Ascending aorta (tissue), 2 donors: ENCODE results near the gene LEPROT. TPM values are rescaled to one million over a fixed set of nuclear protein-coding genes. Genes with fewer than 3 reads are reported as not detected.
"Not testable (repeated sequence)": the region's sequence is repeated elsewhere in the genome, so short reads cannot be mapped to it uniquely, and the experiment has no call there.

Experiments
- DNase-seq, 2 donors: peaks; one replicate each; pipeline ENCODE4 v3.0.0-alpha.2; 2019; ENCODE audit warnings: low spot score in 2 of 2
- H3K27ac ChIP-seq, 2 donors: fragments of 200-600 bp; sonication (generic); one replicate each; pipeline ENCODE4 v1.5.1; 2016 to 2017; ENCODE audit warnings: mild to moderate bottlenecking in 1 of 2
- H3K27me3 ChIP-seq: fragments of 200-600 bp; sonication (generic); one replicate; pipeline ENCODE4 v1.5.1; 2017
- H3K36me3 ChIP-seq, 2 donors: fragments of 200-600 bp; sonication (generic); one replicate each; pipeline ENCODE4 v1.5.1; 2016
- H3K4me1 ChIP-seq, 2 donors: fragments of 200-600 bp; sonication (generic); one replicate each; pipeline ENCODE4 v1.5.1; 2016 to 2017; ENCODE audit warnings: mild to moderate bottlenecking in 1 of 2
- H3K4me3 ChIP-seq, 2 donors: fragments of 200-600 bp; sonication (generic); one replicate each; pipeline ENCODE4 v1.5.1; 2016 to 2017; ENCODE audit warnings: mild to moderate bottlenecking in 1 of 2
- H3K9me3 ChIP-seq, 2 donors: fragments of 200-600 bp; sonication (generic); one replicate each; pipeline ENCODE4 v1.5.1; 2016
- CTCF ChIP-seq, 3 experiments: fragments of 200-600 bp in 2 of 3; fragments of 450-650 bp in 1 of 3; sonication (generic) in 2 of 3; IDR thresholded peaks; one replicate each; pipeline ENCODE4 v1.5.1; 2016 to 2019; ENCODE audit warnings: antibody characterized with exemption in 3 of 3, mild to moderate bottlenecking in 1 of 3, moderate library complexity in 1 of 3
- intact Hi-C: fragments of 100-400 bp; cut with DNase I; formaldehyde crosslinking; loops from one replicate; pipeline ENCODE4 v1.15.1; 2023
- total RNA-seq: library from RNA; depleted of rRNA; stranded (reverse); fragments of >200 nt; gene quantifications from one replicate; pipeline ENCODE4 v1.1.0, GENCODE V29; 2016

The LEPROT gene
- total RNA-seq = 312 TPM

- peaks cover 2 to 3% of the 10 kb centered on the region in 2 donors for H3K36me3 ChIP-seq
Observed at GRCh38 chr1:65420590-65421350, at the start of gene LEPROT, which contains the start of gene LEPR. Gene LEPROT, plus strand, starts transcription at chr1:65420668. Its CDS starts 57 bp downstream, at chr1:65420725. Gene LEPR, plus strand, starts transcription at chr1:65420668. Its CDS starts 144,898 bp downstream, at chr1:65565566.

GRCh38 chr1:65371544-65371943, 48.9 kb upstream of the LEPROT start:
- Histone ChIP-seq H3K36me3 (no peaks in the 10 kb centered on the region), H3K4me3 (no peak overlapping the region), H3K9me3 (no peaks in the 10 kb centered on the region), H3K27ac (no peak overlapping the region), H3K4me1 (peaks cover 0 to 4% of the 10 kb centered on the region in 2 donors), H3K27me3 (no peaks in the 10 kb centered on the region)
- no peak for TF ChIP-seq CTCF (IDR thresholded peaks at IDR 0.05)
- intact Hi-C loops = no loop called here
- DNase-seq = no peak

More at GRCh38 chr1:65420590-65421350, at the start of gene LEPROT, which contains the start of gene LEPR:
- peak within 1 kb of the TSS; percentile 96 to 99 for H3K27ac ChIP-seq
- H3K4me1 ChIP-seq = peaks cover 4 to 22% of the 10 kb centered on the region in 2 donors
- intact Hi-C loops = loop anchor here (2.0 to 10.0 kb wide), 4 partner anchors 166 to 1828 kb away; partner anchors contain the start of gene PGM1
- H3K27me3 ChIP-seq = no peaks in the 10 kb centered on the region
- no peaks in the 10 kb centered on the region for H3K9me3 ChIP-seq
- no peak for TF ChIP-seq CTCF (IDR thresholded peaks at IDR 0.05)
- peak within 1 kb of the TSS; percentile 85 to 93 for H3K4me3 ChIP-seq
- no peak for DNase-seq

- Histone ChIP-seq H3K27me3 (no peaks in the 10 kb centered on the region), H3K36me3 (no peaks in the 10 kb centered on the region), H3K27ac (no peak overlapping the region), H3K4me3 (no peak overlapping the region), H3K9me3 (no peaks in the 10 kb centered on the region), H3K4me1 (peaks cover 0 to 4% of the 10 kb centered on the region in 2 donors)
- no peak for DNase-seq
- intact Hi-C loops = no loop called here
- TF ChIP-seq CTCF (IDR thresholded peaks at IDR 0.05) = no peak
Observed at GRCh38 chr1:65372557-65372956, 47.9 kb upstream of the LEPROT start.

- TF ChIP-seq CTCF (IDR thresholded peaks at IDR 0.05) = no peak
- intact Hi-C loops = no loop called here
- no peaks in the 10 kb centered on the region for H3K27me3 ChIP-seq
- H3K4me3 ChIP-seq = no peak overlapping the region
- no peak overlapping the region for H3K27ac ChIP-seq
- no peak for DNase-seq
- H3K9me3 ChIP-seq = no peaks in the 10 kb centered on the region
- no peaks in the 10 kb centered on the region for H3K4me1 ChIP-seq
- H3K36me3 ChIP-seq = no peaks in the 10 kb centered on the region
Observed at GRCh38 chr1:65377496-65378246, 42.8 kb upstream of the LEPROT start.

GRCh38 chr1:65378247-65378946, 42.1 kb upstream of the LEPROT start:
- no peaks in the 10 kb centered on the region for H3K36me3 ChIP-seq
- no peaks in the 10 kb centered on the region for H3K4me1 ChIP-seq
- H3K27me3 ChIP-seq = no peaks in the 10 kb centered on the region
- no peaks in the 10 kb centered on the region for H3K9me3 ChIP-seq
- no peak for DNase-seq
- H3K4me3 ChIP-seq = no peak overlapping the region
- intact Hi-C loops = no loop called here
- no peak overlapping the region for H3K27ac ChIP-seq
- no peak for TF ChIP-seq CTCF (IDR thresholded peaks at IDR 0.05)

- DNase-seq, H3K27ac ChIP-seq, H3K4me3 ChIP-seq, H3K4me1 ChIP-seq, H3K27me3 ChIP-seq, H3K36me3 ChIP-seq, intact Hi-C loops, H3K9me3 ChIP-seq: not testable (repeated sequence)
Observed at GRCh38 chr1:65384426-65384825, 36.0 kb upstream of the LEPROT start.
